GM12892 (cell line): ENCODE measurements around the gene COL6A2.

Source experiments
- POLR2A ChIP-seq: IDR thresholded peaks from 2 replicates; pipeline ENCODE4 v1.6.1; 2011; ENCODE audit warnings: low read depth, low read length, control low read depth
- POLR2AphosphoS5 ChIP-seq: IDR thresholded peaks from 2 replicates; pipeline ENCODE4 v1.6.1; 2011; ENCODE audit warnings: low read depth, low read length, control low read depth

GRCh38 chr21:46064870-46065214 lies 33.1 kb upstream of the COL6A2 start:
- no peak for TF ChIP-seq POLR2AphosphoS5
- no peak for TF ChIP-seq POLR2A
